ENCODE measurements around the gene SEMA4F.

The SEMA4F gene

GRCh38 chr2:74659462-74659861 is 5.4 kb downstream of the SEMA4F start:
- no peak for DNase-seq (ENCODE audit: low read depth)

GRCh38 chr2:74668087-74668486 is 14.0 kb downstream of the SEMA4F start:
- no peak for DNase-seq (ENCODE audit: low read depth)

GRCh38 chr2:74670263-74670662 is 16.2 kb downstream of the SEMA4F start:
- no peak for DNase-seq (ENCODE audit: low read depth)

- DNase-seq (ENCODE audit: low read depth): no peak
Measured at GRCh38 chr2:74671479-74671878, 17.4 kb downstream of the SEMA4F start.

- no peak for DNase-seq (ENCODE audit: low read depth)
Measured at GRCh38 chr2:74673826-74674528, 19.9 kb downstream of the SEMA4F start.

GRCh38 chr2:74675090-74675489 is 21.0 kb downstream of the SEMA4F start:
- DNase-seq (ENCODE audit: low read depth): no peak

- no peak for DNase-seq (ENCODE audit: low read depth)
Measured at GRCh38 chr2:74676331-74676730, 22.3 kb downstream of the SEMA4F start.

- no peak for DNase-seq (ENCODE audit: low read depth)
Measured at GRCh38 chr2:74679615-74680014, 25.6 kb downstream of the SEMA4F start.

- no peak for DNase-seq (ENCODE audit: low read depth)
Measured at GRCh38 chr2:74682501-74682900, 28.5 kb downstream of the SEMA4F start.

- DNase-seq (ENCODE audit: low read depth): no peak
Measured at GRCh38 chr2:74685408-74685807, 31.4 kb downstream of the SEMA4F start.

GRCh38 chr2:74688881-74689280 is 34.8 kb downstream of the SEMA4F start:
- DNase-seq (ENCODE audit: low read depth): no peak

- no peak for DNase-seq (ENCODE audit: low read depth)
Measured at GRCh38 chr2:74689671-74690070, 35.6 kb downstream of the SEMA4F start.

- DNase-seq (ENCODE audit: low read depth): no peak
Measured at GRCh38 chr2:74690571-74690970, 36.5 kb downstream of the SEMA4F start.

- no peak for DNase-seq (ENCODE audit: low read depth)
Measured at GRCh38 chr2:74691929-74692328, 37.9 kb downstream of the SEMA4F start.

- no peak for DNase-seq (ENCODE audit: low read depth)
Measured at GRCh38 chr2:74693213-74693612, 39.2 kb downstream of the SEMA4F start.

- no peak for DNase-seq (ENCODE audit: low read depth)
Measured at GRCh38 chr2:74693668-74694067, 39.6 kb downstream of the SEMA4F start.

GRCh38 chr2:74694281-74694680 is 40.2 kb downstream of the SEMA4F start:
- no peak for DNase-seq (ENCODE audit: low read depth)

- no peak for DNase-seq (ENCODE audit: low read depth)
Measured at GRCh38 chr2:74695663-74696062, 41.6 kb downstream of the SEMA4F start.

- no peak for DNase-seq (ENCODE audit: low read depth)
Measured at GRCh38 chr2:74696829-74697228, 42.8 kb downstream of the SEMA4F start.

- DNase-seq (ENCODE audit: low read depth): no peak
Measured at GRCh38 chr2:74700643-74701372, 46.8 kb downstream of the SEMA4F start.

GRCh38 chr2:74702001-74702715 is 48.1 kb downstream of the SEMA4F start:
- DNase-seq (ENCODE audit: low read depth): no peak

- DNase-seq (ENCODE audit: low read depth): no peak
Measured at GRCh38 chr2:74703373-74703772, 49.3 kb downstream of the SEMA4F start.

- DNase-seq (ENCODE audit: low read depth): no peak
Measured at GRCh38 chr2:74704216-74704615, 50.2 kb downstream of the SEMA4F start.
